HepG2 (cell line): Measurements from ENCODE around the gene HIPK2. TPM values are rescaled to one million over a fixed set of nuclear protein-coding genes. Genes with fewer than 3 reads are reported as not detected.

Source experiments
- ARID5B ChIP-seq: IDR thresholded peaks from 2 replicates; pipeline ENCODE4 v1.4.0; 2020; ENCODE audit warnings: mild to moderate bottlenecking, missing genetic modification reagents
- BCL6 ChIP-seq: IDR thresholded peaks from 2 replicates; pipeline ENCODE4 v1.6.1; 2016; ENCODE audit warnings: missing genetic modification reagents, missing compliant biosample characterization
- CENPBD1 ChIP-seq: sonication (generic); formaldehyde crosslinking; IDR thresholded peaks from 2 replicates; pipeline ENCODE4 v1.8.0; 2022; ENCODE audit warnings: missing genetic modification reagents, low read depth, mild to moderate bottlenecking, borderline replicate concordance
- ELF3 ChIP-seq: IDR thresholded peaks from 2 replicates; pipeline ENCODE4 v1.6.1; 2016; ENCODE audit warnings: missing genetic modification reagents, missing compliant biosample characterization
- GATAD2A ChIP-seq: IDR thresholded peaks from 2 replicates; pipeline ENCODE4 v1.6.1; 2016
- HMGXB4 ChIP-seq, 2 experiments: sonication (generic) in 1 of 2; formaldehyde crosslinking in 1 of 2; IDR thresholded peaks; 2 replicates each; pipeline versions ENCODE4 v1.4.0 to v1.6.1; 2018 to 2020; ENCODE audit warnings: missing genetic modification reagents in 2 of 2, borderline replicate concordance in 1 of 2, low read depth in 1 of 2, mild to moderate bottlenecking in 1 of 2, missing biosample characterization in 1 of 2
- HNRNPL ChIP-seq: fragments of 200-400 bp; formaldehyde crosslinking; IDR thresholded peaks from 2 replicates; pipeline ENCODE4 v1.6.1; 2017; ENCODE audit warnings: mild to moderate bottlenecking, low read depth, low read length
- MAFF ChIP-seq: IDR thresholded peaks from 2 replicates; pipeline ENCODE4 v1.6.1; 2011; ENCODE audit warnings: low read depth, low read length, improper control_type of control experiment
- NBN ChIP-seq: fragments of 450-650 bp; conservative IDR thresholded peaks from 2 replicates; pipeline ENCODE4 v1.6.1; 2017
- RXRA ChIP-seq: sonication (generic); formaldehyde crosslinking; IDR thresholded peaks from 2 replicates; pipeline ENCODE4 v1.5.1; 2020; ENCODE audit warnings: missing genetic modification reagents
- TEAD3 ChIP-seq: optimal IDR thresholded peaks from 2 replicates; pipeline ENCODE3; 2016; ENCODE audit warnings: borderline replicate concordance
- ZKSCAN5 ChIP-seq: sonication (generic); formaldehyde crosslinking; IDR thresholded peaks from 2 replicates; pipeline ENCODE4 v1.5.1; 2020; ENCODE audit warnings: mild to moderate bottlenecking, missing genetic modification reagents
- ZNF33B ChIP-seq: sonication (generic); formaldehyde crosslinking; IDR thresholded peaks from 2 replicates; pipeline ENCODE4 v1.5.1; 2020; ENCODE audit warnings: mild to moderate bottlenecking, missing genetic modification reagents
- ZNF503 ChIP-seq: sonication (generic); formaldehyde crosslinking; IDR thresholded peaks from 2 replicates; pipeline ENCODE4 v1.4.0; 2020; ENCODE audit warnings: missing genetic modification reagents
- ZNF609 ChIP-seq: sonication (generic); formaldehyde crosslinking; IDR thresholded peaks from 2 replicates; pipeline ENCODE4 v1.4.0; 2020; ENCODE audit warnings: mild to moderate bottlenecking, missing genetic modification reagents, borderline replicate concordance
- ZNF850 ChIP-seq: sonication (generic); formaldehyde crosslinking; conservative IDR thresholded peaks from 2 replicates; pipeline ENCODE4 v1.9.0; 2021; ENCODE audit warnings: mild to moderate bottlenecking, missing genetic modification reagents
- ZSCAN29 ChIP-seq: sonication (generic); formaldehyde crosslinking; conservative IDR thresholded peaks from 2 replicates; pipeline ENCODE4 v1.4.0; 2020; ENCODE audit warnings: mild to moderate bottlenecking, missing genetic modification reagents
- polyA plus RNA-seq, 8 experiments: library from polyadenylated mRNA; depleted of rRNA in 3 of 8; stranded (reverse) in 7 of 8; unstranded in 1 of 8; fragments of >200 nt; fragmentation: Illumina TruSeq in 4 of 8; extraction: Trizol in 4 of 8; gene quantifications; 2 replicates each; pipeline versions ENCODE4 v1.2.1 to v1.2.3, GENCODE V29; 2011 to 2016; ENCODE audit warnings: low read depth in 4 of 8, missing spikeins in 1 of 8, mixed read lengths in 1 of 8; ENCODE audit not compliant: insufficient read depth in 1 of 8
- total RNA-seq, 5 experiments: library from RNA; depleted of rRNA; stranded (reverse); fragments of >200 nt; fragmentation: Illumina TruSeq; extraction: Trizol; gene quantifications; 2 replicates each; pipeline ENCODE4 v1.2.3, GENCODE V29; 2016; ENCODE audit warnings: low read depth in 1 of 5

HIPK2 gene
- total and polyA plus RNA-seq, 2 of the 13 experiments (the other 11 are each of a cell fraction or from before 2014, with no cell fraction given) = 14.4 to 20.2 TPM

- TF ChIP-seq ARID5B (CRISPR knock-in tag) = peak; percentile 71
- TF ChIP-seq MAFF = no peak
- no peak for TF ChIP-seq ZNF503 (CRISPR knock-in tag)
- TF ChIP-seq ZNF609 (CRISPR knock-in tag) = no peak
- TF ChIP-seq CENPBD1 (CRISPR knock-in tag) = no peak
- TF ChIP-seq ZSCAN29 (CRISPR knock-in tag) = no peak
- no peak for TF ChIP-seq HNRNPL
- no peak for TF ChIP-seq ZNF850 (CRISPR knock-in tag)
- no peak for TF ChIP-seq ELF3 (CRISPR knock-in tag)
- no peak for TF ChIP-seq ZNF33B (CRISPR knock-in tag)
- no peak for TF ChIP-seq ZKSCAN5 (CRISPR knock-in tag)
- no peak for TF ChIP-seq HMGXB4 (CRISPR knock-in tag; IDR thresholded peaks at IDR 0.05; ENCODE audit: borderline replicate concordance in 1 of 2, low read depth in 1 of 2)
- no peak for TF ChIP-seq RXRA
- TF ChIP-seq GATAD2A (CRISPR knock-in tag) = peak; percentile 78
- no peak for TF ChIP-seq NBN
- TF ChIP-seq BCL6 = 0 out of 2 replicates have a peak, but pooled peaks have one; percentile 12
- TF ChIP-seq TEAD3 (CRISPR knock-in tag) = peak; percentile 90
Measured at GRCh38 chr7:139731802-139732470, 45.9 kb downstream of the HIPK2 start (continued).
